GM06990 (cell line): ENCODE results near the gene DGUOK.

Experiments
- DNase-seq: peaks from one replicate; pipeline ENCODE4 v3.0.0-alpha.2; 2011; ENCODE audit not compliant: insufficient read length; ENCODE audit errors: extremely low read depth
- H3K27me3 ChIP-seq: replicated peaks from 2 replicates; pipeline ENCODE4 v1.6.0; 2011; ENCODE audit warnings: low read length; ENCODE audit not compliant: control insufficient read depth, insufficient read depth
- H3K36me3 ChIP-seq: 2 replicates; pipeline ENCODE4 v1.5.1; 2011; ENCODE audit warnings: low read length; ENCODE audit not compliant: control insufficient read depth, insufficient read depth
- H3K4me3 ChIP-seq: replicated peaks from 2 replicates; pipeline ENCODE4 v1.5.1; 2011; ENCODE audit warnings: low read depth, mild to moderate bottlenecking, control low read depth, low read length
- TF ChIP-seq, protein P1 (sequence below): IDR thresholded peaks from 2 replicates; pipeline ENCODE4 v1.5.1; 2011; ENCODE audit warnings: low read length, control low read depth, mild to moderate bottlenecking, inconsistent platforms; ENCODE audit not compliant: insufficient read depth, poor library complexity, severe bottlenecking

DGUOK gene

DNA sequence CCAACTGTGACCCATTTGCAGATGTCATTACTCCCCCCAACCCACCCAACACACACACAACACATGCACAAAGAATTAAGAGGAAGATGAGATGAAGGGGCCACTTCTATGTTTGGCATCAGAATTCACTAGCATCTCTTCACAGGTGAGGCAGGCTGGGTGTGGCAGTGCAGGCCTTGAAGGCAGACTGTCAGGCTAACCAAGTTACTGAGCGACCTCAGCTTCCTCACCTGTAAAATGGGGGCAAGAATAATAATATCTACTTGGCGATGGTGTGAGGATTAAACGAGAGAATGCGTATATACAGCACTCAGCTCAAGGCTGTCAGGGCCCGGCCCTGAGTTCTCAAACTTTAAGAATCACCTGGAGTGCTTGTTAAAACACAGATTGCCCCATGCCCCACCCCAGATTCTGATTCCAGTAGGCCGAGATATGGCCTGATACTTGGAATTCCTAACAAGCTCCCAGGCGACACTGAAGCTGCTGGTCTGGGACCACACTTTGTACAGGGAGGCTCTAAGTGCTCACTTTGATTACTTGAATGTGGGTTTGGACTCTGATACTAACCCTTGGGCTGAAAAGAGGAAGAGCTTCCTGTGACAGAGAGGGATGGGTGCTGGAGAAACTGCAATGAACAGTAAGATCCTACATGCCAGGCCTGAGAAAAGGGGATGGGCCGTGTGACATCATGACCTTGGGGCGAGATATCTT is 32.8 kb upstream of the DGUOK start:
- TF ChIP-seq, protein P1, sequence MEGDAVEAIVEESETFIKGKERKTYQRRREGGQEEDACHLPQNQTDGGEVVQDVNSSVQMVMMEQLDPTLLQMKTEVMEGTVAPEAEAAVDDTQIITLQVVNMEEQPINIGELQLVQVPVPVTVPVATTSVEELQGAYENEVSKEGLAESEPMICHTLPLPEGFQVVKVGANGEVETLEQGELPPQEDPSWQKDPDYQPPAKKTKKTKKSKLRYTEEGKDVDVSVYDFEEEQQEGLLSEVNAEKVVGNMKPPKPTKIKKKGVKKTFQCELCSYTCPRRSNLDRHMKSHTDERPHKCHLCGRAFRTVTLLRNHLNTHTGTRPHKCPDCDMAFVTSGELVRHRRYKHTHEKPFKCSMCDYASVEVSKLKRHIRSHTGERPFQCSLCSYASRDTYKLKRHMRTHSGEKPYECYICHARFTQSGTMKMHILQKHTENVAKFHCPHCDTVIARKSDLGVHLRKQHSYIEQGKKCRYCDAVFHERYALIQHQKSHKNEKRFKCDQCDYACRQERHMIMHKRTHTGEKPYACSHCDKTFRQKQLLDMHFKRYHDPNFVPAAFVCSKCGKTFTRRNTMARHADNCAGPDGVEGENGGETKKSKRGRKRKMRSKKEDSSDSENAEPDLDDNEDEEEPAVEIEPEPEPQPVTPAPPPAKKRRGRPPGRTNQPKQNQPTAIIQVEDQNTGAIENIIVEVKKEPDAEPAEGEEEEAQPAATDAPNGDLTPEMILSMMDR, result no peak
- H3K4me3 ChIP-seq, result no peak overlapping the region
- H3K36me3 ChIP-seq, result no peaks in the 10 kb centered on the region
- no peak for DNase-seq
- H3K27me3 ChIP-seq, result no peaks in the 10 kb centered on the region

DNA sequence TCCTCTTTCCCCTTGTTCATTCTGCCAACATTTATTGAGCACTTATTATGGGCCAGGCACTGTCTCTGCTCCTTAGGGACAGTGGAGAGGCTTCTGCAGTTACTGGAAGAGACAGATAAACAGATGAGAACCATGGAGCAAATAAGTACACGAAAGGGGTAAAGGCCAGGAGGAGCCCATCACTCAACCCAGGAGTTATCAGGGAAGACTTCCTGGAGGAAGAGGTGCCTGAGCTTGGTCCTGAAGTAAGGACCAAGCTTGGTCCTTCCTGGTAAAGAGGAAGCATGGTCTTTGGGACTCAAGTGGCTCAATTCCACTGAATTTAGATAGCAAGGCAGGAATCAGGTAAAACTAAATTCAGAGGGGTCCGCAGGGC is 32.2 kb upstream of the DGUOK start:
- no peak for DNase-seq
- Histone ChIP-seq H3K27me3 (no peaks in the 10 kb centered on the region), H3K36me3 (no peaks in the 10 kb centered on the region), H3K4me3 (no peak overlapping the region)
- TF ChIP-seq, protein P1, result no peak

DNA sequence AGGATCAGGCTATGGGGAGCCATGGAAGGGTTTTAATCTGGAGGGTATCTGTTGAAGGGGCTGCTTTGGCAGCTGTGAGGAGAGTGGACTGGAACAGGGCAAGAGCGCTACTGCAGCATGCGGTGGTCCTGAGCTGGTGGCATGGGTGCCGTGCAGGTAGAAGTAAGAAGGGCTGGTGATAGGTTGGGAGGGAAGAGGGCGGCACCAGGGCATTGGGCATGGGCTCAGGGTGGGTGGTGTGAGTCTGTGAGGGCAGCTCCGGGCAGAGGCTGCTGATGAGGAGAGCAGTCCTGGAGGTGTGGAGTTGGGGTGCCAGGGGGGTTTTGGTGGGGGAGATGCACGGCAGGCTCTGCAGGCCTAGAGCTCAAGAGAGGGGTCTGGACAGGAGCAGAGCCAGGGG is 31.8 kb upstream of the DGUOK start:
- Histone ChIP-seq H3K36me3 (no peaks in the 10 kb centered on the region), H3K4me3 (no peak overlapping the region), H3K27me3 (no peaks in the 10 kb centered on the region)
- DNase-seq, result no peak
- TF ChIP-seq, protein P1, result no peak

DNA sequence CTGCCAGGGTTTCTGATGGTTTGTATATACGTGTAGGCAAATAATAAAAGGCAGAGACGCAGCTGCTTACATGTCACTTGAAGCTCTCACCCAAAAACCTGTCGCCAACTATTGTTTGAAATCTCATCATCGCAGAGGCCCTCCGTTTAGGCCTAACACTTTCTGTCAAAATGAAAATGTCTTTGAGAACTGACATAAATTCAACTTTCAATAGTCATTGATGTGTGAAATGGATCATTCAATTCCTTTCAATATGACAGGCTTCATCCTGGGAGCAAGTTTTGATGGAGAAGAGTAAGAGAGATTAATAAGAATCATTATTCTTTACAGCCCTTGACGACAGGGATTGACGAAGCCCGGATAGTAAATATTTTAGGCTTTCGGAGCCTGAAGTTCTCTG is 31.2 kb upstream of the DGUOK start:
- Histone ChIP-seq H3K36me3 (no peaks in the 10 kb centered on the region), H3K4me3 (no peak overlapping the region), H3K27me3 (no peaks in the 10 kb centered on the region)
- TF ChIP-seq, protein P1, result no peak
- no peak for DNase-seq

DNA sequence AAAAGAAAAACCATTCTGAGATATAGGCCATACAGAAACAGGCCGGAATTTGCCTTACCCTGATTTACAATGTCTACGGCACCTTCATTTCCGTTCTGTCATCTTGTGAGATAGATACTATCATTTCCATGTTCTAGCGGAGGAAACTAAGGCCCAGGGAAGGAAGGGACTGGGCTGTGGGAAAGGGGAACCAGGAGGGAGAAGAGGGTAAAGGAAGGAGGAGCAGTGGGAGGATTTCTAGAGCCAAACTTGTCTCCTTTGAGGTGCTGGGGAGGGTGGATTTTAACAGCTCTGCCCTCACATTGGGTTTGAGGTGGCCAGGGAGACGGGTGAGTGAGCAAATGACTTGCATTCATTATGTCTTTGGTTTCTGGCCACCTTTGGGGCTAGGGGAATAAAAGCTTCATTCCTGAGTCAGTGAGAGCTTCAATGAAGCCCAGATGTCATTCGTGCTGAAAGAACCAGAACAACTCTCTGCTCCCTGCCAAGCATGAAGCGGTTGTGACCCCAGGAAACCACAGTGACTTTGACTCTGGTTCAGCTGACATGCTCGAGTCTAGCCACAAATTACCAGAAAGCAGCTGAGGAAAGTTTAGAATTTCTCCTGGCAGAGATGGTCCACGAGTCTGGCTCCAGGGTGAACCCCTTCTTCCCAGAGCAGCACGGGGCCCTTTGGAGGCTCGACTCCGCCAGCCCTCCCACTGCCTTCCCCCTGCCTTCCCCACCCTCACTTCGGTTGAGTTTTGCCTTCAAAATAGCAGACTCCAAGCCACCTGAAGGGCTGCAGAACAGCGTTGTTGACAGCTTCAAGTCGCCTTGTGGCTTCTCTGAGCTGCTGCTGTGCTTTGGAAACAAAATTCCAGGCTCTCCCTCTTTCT is 30.1 kb upstream of the DGUOK start:
- no peak for DNase-seq

More for the DNA sequence above, 30.1 kb upstream of the DGUOK start:
- Histone ChIP-seq H3K27me3 (no peaks in the 10 kb centered on the region), H3K4me3 (no peak overlapping the region), H3K36me3 (no peaks in the 10 kb centered on the region)
- TF ChIP-seq, protein P1, result no peak
